Skeletal muscle tissue (tissue), 4 donors: ENCODE results near the gene UBE2I. TPM values are rescaled to one million over a fixed set of nuclear protein-coding genes. Genes with fewer than 3 reads are reported as not detected.
"Not testable (repeated sequence)": the region's sequence is repeated elsewhere in the genome, so short reads cannot be mapped to it uniquely, and the experiment has no call there.

Experiments used
- H3K27ac ChIP-seq: one replicate; pipeline ENCODE4 v1.7.0; 2013; ENCODE audit warnings: mild to moderate bottlenecking, low read depth, low read length, inconsistent platforms
- H3K27me3 ChIP-seq, 3 donors: one replicate each; pipeline ENCODE4 v1.7.0; 2013; ENCODE audit warnings: low read length in 3 of 3; ENCODE audit not compliant: control insufficient read depth in 3 of 3, insufficient read depth in 3 of 3
- H3K36me3 ChIP-seq, 3 donors: one replicate each; pipeline ENCODE4 v1.7.0; 2013; ENCODE audit warnings: low read length in 3 of 3; ENCODE audit not compliant: control insufficient read depth in 3 of 3, insufficient read depth in 3 of 3
- H3K4me1 ChIP-seq, 3 donors: one replicate each; pipeline ENCODE4 v1.7.0; 2013; ENCODE audit warnings: low read length in 3 of 3, mild to moderate bottlenecking in 3 of 3; ENCODE audit not compliant: control insufficient read depth in 3 of 3, insufficient read depth in 3 of 3
- H3K4me3 ChIP-seq, 3 donors: one replicate each; pipeline ENCODE4 v1.7.0; 2013; ENCODE audit warnings: low read length in 3 of 3
- H3K9ac ChIP-seq, 3 donors: one replicate each; pipeline ENCODE4 v1.7.0; 2013; ENCODE audit warnings: low read length in 3 of 3, mild to moderate bottlenecking in 3 of 3, moderate library complexity in 2 of 3, low read depth in 1 of 3
- H3K9me3 ChIP-seq, 3 donors: one replicate each; pipeline ENCODE4 v1.7.0; 2013; ENCODE audit warnings: low read length in 3 of 3; ENCODE audit not compliant: control insufficient read depth in 3 of 3
- total RNA-seq: library from RNA; depleted of rRNA; stranded (reverse); fragments of >200 nt; gene quantifications from one replicate; pipeline ENCODE4 v1.2.3, GENCODE V29; 2014
- donor health status: Osteomylitis.

Gene UBE2I
- total RNA-seq, 1 donor from 2014 or later: 35.0 TPM

- H3K9me3 ChIP-seq: peaks cover 0 to 2% (median 0%) of the 10 kb centered on the region in 3 donors
- H3K36me3 ChIP-seq: no peaks in the 10 kb centered on the region
- no peak overlapping the region for H3K27ac ChIP-seq
- H3K4me3 ChIP-seq: no peak overlapping the region
- H3K9ac ChIP-seq: no peak overlapping the region
- H3K4me1 ChIP-seq: no peaks in the 10 kb centered on the region
- peaks cover 25 to 38% (median 35%) of the 10 kb centered on the region in 3 donors for H3K27me3 ChIP-seq
These were observed 44.3 kb upstream of the UBE2I start for GRCh38 chr16:1265090-1265630.

- no peak overlapping the region for H3K4me3 ChIP-seq
- peaks cover 18 to 31% (median 28%) of the 10 kb centered on the region in 3 donors for H3K27me3 ChIP-seq
- no peaks in the 10 kb centered on the region for H3K36me3 ChIP-seq
- H3K9ac ChIP-seq: no peak overlapping the region
- H3K27ac ChIP-seq: no peak overlapping the region
- no peaks in the 10 kb centered on the region for H3K4me1 ChIP-seq
- H3K9me3 ChIP-seq: peaks cover 0 to 2% (median 0%) of the 10 kb centered on the region in 3 donors
These were observed 43.6 kb upstream of the UBE2I start for GRCh38 chr16:1265826-1266225.

- not testable (repeated sequence) for H3K9me3 ChIP-seq, H3K36me3 ChIP-seq, H3K4me3 ChIP-seq, H3K4me1 ChIP-seq, H3K9ac ChIP-seq, H3K27ac ChIP-seq
- H3K27me3 ChIP-seq: peaks cover 4 to 18% (median 11%) of the 10 kb centered on the region in 3 donors
These were observed 40.0 kb upstream of the UBE2I start for GRCh38 chr16:1269418-1269817.

GRCh38 chr16:1271380-1271723, 38.1 kb upstream of the UBE2I start:
- Histone ChIP-seq H3K9me3 (no peaks in the 10 kb centered on the region), H3K4me1 (no peaks in the 10 kb centered on the region), H3K27me3 (peaks cover 15 to 26% (median 17%) of the 10 kb centered on the region in 3 donors)

GRCh38 chr16:1271724-1272413, 37.6 kb upstream of the UBE2I start:
- H3K4me1 ChIP-seq, H3K9me3 ChIP-seq, H3K36me3 ChIP-seq, H3K9ac ChIP-seq, H3K27ac ChIP-seq, H3K4me3 ChIP-seq: not testable (repeated sequence)
- H3K27me3 ChIP-seq: peaks cover 15 to 28% (median 16%) of the 10 kb centered on the region in 3 donors

More at GRCh38 chr16:1271380-1271723, 38.1 kb upstream of the UBE2I start:
- Histone ChIP-seq H3K27ac (no peak overlapping the region), H3K4me3 (no peak overlapping the region), H3K36me3 (no peaks in the 10 kb centered on the region), H3K9ac (no peak overlapping the region)

- H3K9ac ChIP-seq: no peak overlapping the region
- H3K36me3 ChIP-seq: no peaks in the 10 kb centered on the region
- H3K9me3 ChIP-seq: no peaks in the 10 kb centered on the region
- H3K4me1 ChIP-seq: no peaks in the 10 kb centered on the region
- no peak overlapping the region for H3K27ac ChIP-seq
- H3K27me3 ChIP-seq: peaks cover 22 to 34% (median 23%) of the 10 kb centered on the region in 3 donors
- H3K4me3 ChIP-seq: no peak overlapping the region
These were observed 36.8 kb upstream of the UBE2I start for GRCh38 chr16:1272453-1273198.

- Histone ChIP-seq H3K27me3 (peaks cover 26 to 38% (median 32%) of the 10 kb centered on the region in 3 donors), H3K36me3 (no peaks in the 10 kb centered on the region), H3K9me3 (no peaks in the 10 kb centered on the region), H3K9ac (no peak overlapping the region), H3K4me3 (no peak overlapping the region), H3K4me1 (no peaks in the 10 kb centered on the region), H3K27ac (no peak overlapping the region)
These were observed 35.6 kb upstream of the UBE2I start for GRCh38 chr16:1273816-1274215.

GRCh38 chr16:1274767-1275166, 34.7 kb upstream of the UBE2I start:
- H3K4me1 ChIP-seq: no peaks in the 10 kb centered on the region
- H3K36me3 ChIP-seq: no peaks in the 10 kb centered on the region
- no peak overlapping the region for H3K4me3 ChIP-seq
- peaks cover 34 to 38% (median 37%) of the 10 kb centered on the region in 3 donors for H3K27me3 ChIP-seq
- H3K27ac ChIP-seq: no peak overlapping the region
- H3K9me3 ChIP-seq: no peaks in the 10 kb centered on the region
- no peak overlapping the region for H3K9ac ChIP-seq

GRCh38 chr16:1275791-1276579, 33.5 kb upstream of the UBE2I start:
- Histone ChIP-seq H3K4me1 (no peaks in the 10 kb centered on the region), H3K4me3 (no peak overlapping the region), H3K9me3 (no peaks in the 10 kb centered on the region), H3K9ac (no peak overlapping the region), H3K27ac (no peak overlapping the region), H3K27me3 (peaks cover 36 to 43% (median 38%) of the 10 kb centered on the region in 3 donors), H3K36me3 (no peaks in the 10 kb centered on the region)
